Measurements from ENCODE around the gene RAB40B.

GRCh38 chr17:82642022-82642421 lies 56.5 kb downstream of the RAB40B start:
- TF ChIP-seq EZH2 (IDR thresholded peaks at IDR 0.05; ENCODE audit: borderline replicate concordance) = no peak
- TF ChIP-seq CTCF (IDR thresholded peaks at IDR 0.05; ENCODE audit: poor library complexity) = no peak
- no peak for TF ChIP-seq EZH2phosphoT487 (IDR thresholded peaks at IDR 0.05; ENCODE audit: low read depth, severe bottlenecking, unreplicated experiment)

Measured in hepatocyte (in vitro differentiated cells).